Measurements from ENCODE around the gene EPHB6.
A peak's percentile ranks its signal among the peaks of the same experiment; 100 is the strongest.

EPHB6 gene

GRCh38 chr7:142851269-142851668 lies 3.6 kb upstream of the EPHB6 start:
- H2AFZ ChIP-seq (ENCODE audit: low read length): no peak overlapping the region
- no peaks in the 10 kb centered on the region; the same call in 1 of the 2 replicates for H3K9me2 ChIP-seq (ENCODE audit: low read depth, low read length)
- H3K9me3 ChIP-seq (ENCODE audit: low read length): no peaks in the 10 kb centered on the region
- H3K4me1 ChIP-seq (ENCODE audit: insufficient read depth, low read length, severe bottlenecking): peaks cover 7% of the 10 kb centered on the region
- H3K36me3 ChIP-seq (ENCODE audit: insufficient read depth, low read length): no peaks in the 10 kb centered on the region
- H3K27ac ChIP-seq (ENCODE audit: low read depth, low read length, poor library complexity, severe bottlenecking): no peak overlapping the region
- TF ChIP-seq CTCF (IDR thresholded peaks at IDR 0.05; ENCODE audit: low read length) (no peak), EZH2 (IDR thresholded peaks at IDR 0.05; ENCODE audit: borderline replicate concordance, low read length) (no peak)
- H3F3A ChIP-seq (ENCODE audit: insufficient read depth, low read length): no peaks in the 10 kb centered on the region
- no peak overlapping the region for H3K4me3 ChIP-seq (ENCODE audit: low read depth, low read length, poor library complexity, severe bottlenecking)
- H3K4me2 ChIP-seq (ENCODE audit: low read length): no peak overlapping the region
- H3K9ac ChIP-seq (ENCODE audit: low read length): no peak overlapping the region
- no peaks in the 10 kb centered on the region for H3K79me2 ChIP-seq (ENCODE audit: insufficient read depth, low read length)
- H3K27me3 ChIP-seq (ENCODE audit: insufficient read depth, low read length): no peaks in the 10 kb centered on the region
- H4K20me1 ChIP-seq (ENCODE audit: insufficient read depth, low read length): no peaks in the 10 kb centered on the region

- H3K4me3 ChIP-seq (ENCODE audit: low read depth, low read length, poor library complexity, severe bottlenecking): no peak overlapping the region
- H3F3A ChIP-seq (ENCODE audit: insufficient read depth, low read length): no peaks in the 10 kb centered on the region
Measured at GRCh38 chr7:142851919-142852318, 3.0 kb upstream of the EPHB6 start.

GRCh38 chr7:142853739-142854371 lies 1.0 kb upstream of the EPHB6 start:
- Histone ChIP-seq H2AFZ (ENCODE audit: low read length) (no peak overlapping the region), H3K27me3 (ENCODE audit: insufficient read depth, low read length) (no peaks in the 10 kb centered on the region)

More at GRCh38 chr7:142851919-142852318, 3.0 kb upstream of the EPHB6 start:
- TF ChIP-seq CTCF (IDR thresholded peaks at IDR 0.05; ENCODE audit: low read length) (no peak), EZH2 (IDR thresholded peaks at IDR 0.05; ENCODE audit: borderline replicate concordance, low read length) (no peak)
- no peak overlapping the region for H3K9ac ChIP-seq (ENCODE audit: low read length)
- H2AFZ ChIP-seq (ENCODE audit: low read length): no peak overlapping the region
- no peaks in the 10 kb centered on the region for H3K27me3 ChIP-seq (ENCODE audit: insufficient read depth, low read length)
- no peak overlapping the region for H3K27ac ChIP-seq (ENCODE audit: low read depth, low read length, poor library complexity, severe bottlenecking)
- H3K4me1 ChIP-seq (ENCODE audit: insufficient read depth, low read length, severe bottlenecking): peaks cover 7% of the 10 kb centered on the region
- no peaks in the 10 kb centered on the region for H3K36me3 ChIP-seq (ENCODE audit: insufficient read depth, low read length)
- H3K9me2 ChIP-seq (ENCODE audit: low read depth, low read length): no peaks in the 10 kb centered on the region; the same call in 1 of the 2 replicates
- no peaks in the 10 kb centered on the region for H3K9me3 ChIP-seq (ENCODE audit: low read length)
- no peaks in the 10 kb centered on the region for H4K20me1 ChIP-seq (ENCODE audit: insufficient read depth, low read length)
- H3K79me2 ChIP-seq (ENCODE audit: insufficient read depth, low read length): no peaks in the 10 kb centered on the region
- no peak overlapping the region for H3K4me2 ChIP-seq (ENCODE audit: low read length)

More at GRCh38 chr7:142853739-142854371, 1.0 kb upstream of the EPHB6 start:
- Histone ChIP-seq H3K79me2 (ENCODE audit: insufficient read depth, low read length) (no peaks in the 10 kb centered on the region), H4K20me1 (ENCODE audit: insufficient read depth, low read length) (no peaks in the 10 kb centered on the region), H3K9me2 (ENCODE audit: low read depth, low read length) (no peaks in the 10 kb centered on the region), H3K9ac (ENCODE audit: low read length) (peak overlapping the region; percentile 59), H3F3A (ENCODE audit: insufficient read depth, low read length) (no peaks in the 10 kb centered on the region), H3K4me3 (ENCODE audit: low read depth, low read length, poor library complexity, severe bottlenecking) (peak overlapping the region; percentile 69), H3K36me3 (ENCODE audit: insufficient read depth, low read length) (no peaks in the 10 kb centered on the region), H3K4me1 (ENCODE audit: insufficient read depth, low read length, severe bottlenecking) (peaks cover 7% of the 10 kb centered on the region), H3K4me2 (ENCODE audit: low read length) (peak overlapping the region; percentile 67), H3K27ac (ENCODE audit: low read depth, low read length, poor library complexity, severe bottlenecking) (peak overlapping the region; percentile 4), H3K9me3 (ENCODE audit: low read length) (no peaks in the 10 kb centered on the region)
- TF ChIP-seq EZH2 (IDR thresholded peaks at IDR 0.05; ENCODE audit: borderline replicate concordance, low read length) (no peak), CTCF (IDR thresholded peaks at IDR 0.05; ENCODE audit: low read length) (peak; percentile 98)

Data from OCI-LY1 (cell line).